ENCODE data around the gene HPCAL1. TPM values are rescaled to one million over a fixed set of nuclear protein-coding genes. Genes with fewer than 3 reads are reported as not detected.

HPCAL1 gene
- total and polyA plus RNA-seq, 2 experiments from 2014 or later, result 8.3 to 25.4 TPM

DNA sequence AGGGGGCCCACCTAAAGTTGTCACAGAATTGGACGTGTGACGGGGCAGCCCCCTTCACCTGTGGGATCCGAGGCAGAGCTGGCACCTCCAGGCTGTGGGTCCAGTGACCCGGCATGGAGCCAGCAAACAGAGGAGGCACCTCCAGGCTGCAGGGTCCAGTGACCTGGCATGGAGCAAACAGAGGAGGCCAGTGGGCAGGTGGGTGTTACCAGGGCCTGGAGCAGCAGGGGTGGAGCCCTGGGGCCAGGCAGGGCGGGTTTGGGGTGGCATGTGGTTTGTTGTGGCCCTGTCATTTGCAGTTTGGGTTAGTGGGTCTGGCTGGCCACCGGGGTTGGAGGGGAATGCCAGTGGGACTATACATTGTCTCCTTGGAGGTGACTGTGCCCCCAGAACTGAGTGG is 68.2 kb downstream of the HPCAL1 start:
- Mint-ChIP-seq H3K27me3 (ENCODE audit: insufficient read depth, low read depth, poor library complexity) (peaks cover 4% of the 10 kb centered on the region), H3K9me3 (no peaks in the 10 kb centered on the region), H3K4me3 (no peak overlapping the region), H3K27ac (no peak overlapping the region), H3K4me1 (peaks cover 19% of the 10 kb centered on the region), H3K36me3 (ENCODE audit: low read depth) (no peaks in the 10 kb centered on the region)
- DNase-seq (ENCODE audit: low spot score) (no peak), ATAC-seq (no peak)
- Histone ChIP-seq H3K4me1 (ENCODE audit: insufficient read depth) (peaks cover 4% of the 10 kb centered on the region; the same call in 1 of the 2 replicates), H3K4me2 (no peak overlapping the region), H3K9me2 (ENCODE audit: insufficient read depth) (no peaks in the 10 kb centered on the region), H3F3A (replicated peaks; ENCODE audit: low read depth) (no peaks in the 10 kb centered on the region), H3K4me3 (no peak overlapping the region), H3K79me2 (replicated peaks; ENCODE audit: insufficient read depth) (no peaks in the 10 kb centered on the region), H3K27me3 (ENCODE audit: insufficient read depth) (no peaks in the 10 kb centered on the region), H4K20me1 (replicated peaks; ENCODE audit: insufficient read depth) (no peaks in the 10 kb centered on the region), H2AFZ (no peak overlapping the region), H3K36me3 (ENCODE audit: insufficient read depth) (no peaks in the 10 kb centered on the region), H3K27ac (ENCODE audit: low read depth) (no peak overlapping the region)
- TF ChIP-seq JUNB (IDR thresholded peaks at IDR 0.05; ENCODE audit: unreplicated experiment) (no peak), EZH2 (IDR thresholded peaks at IDR 0.05; ENCODE audit: low read depth, unreplicated experiment) (no peak), EZH2phosphoT487 (IDR thresholded peaks at IDR 0.05; ENCODE audit: unreplicated experiment) (no peak), ZNF114 (CRISPR knock-in tag; IDR thresholded peaks at IDR 0.05) (no peak), POLR2AphosphoS5 (IDR thresholded peaks at IDR 0.05; ENCODE audit: low read depth) (no peak), STAT1 (IDR thresholded peaks at IDR 0.05; ENCODE audit: unreplicated experiment) (no peak), ZNF331 (CRISPR knock-in tag; IDR thresholded peaks at IDR 0.05; ENCODE audit: low read depth) (no peak)
- TF ChIP-seq, protein P1, sequence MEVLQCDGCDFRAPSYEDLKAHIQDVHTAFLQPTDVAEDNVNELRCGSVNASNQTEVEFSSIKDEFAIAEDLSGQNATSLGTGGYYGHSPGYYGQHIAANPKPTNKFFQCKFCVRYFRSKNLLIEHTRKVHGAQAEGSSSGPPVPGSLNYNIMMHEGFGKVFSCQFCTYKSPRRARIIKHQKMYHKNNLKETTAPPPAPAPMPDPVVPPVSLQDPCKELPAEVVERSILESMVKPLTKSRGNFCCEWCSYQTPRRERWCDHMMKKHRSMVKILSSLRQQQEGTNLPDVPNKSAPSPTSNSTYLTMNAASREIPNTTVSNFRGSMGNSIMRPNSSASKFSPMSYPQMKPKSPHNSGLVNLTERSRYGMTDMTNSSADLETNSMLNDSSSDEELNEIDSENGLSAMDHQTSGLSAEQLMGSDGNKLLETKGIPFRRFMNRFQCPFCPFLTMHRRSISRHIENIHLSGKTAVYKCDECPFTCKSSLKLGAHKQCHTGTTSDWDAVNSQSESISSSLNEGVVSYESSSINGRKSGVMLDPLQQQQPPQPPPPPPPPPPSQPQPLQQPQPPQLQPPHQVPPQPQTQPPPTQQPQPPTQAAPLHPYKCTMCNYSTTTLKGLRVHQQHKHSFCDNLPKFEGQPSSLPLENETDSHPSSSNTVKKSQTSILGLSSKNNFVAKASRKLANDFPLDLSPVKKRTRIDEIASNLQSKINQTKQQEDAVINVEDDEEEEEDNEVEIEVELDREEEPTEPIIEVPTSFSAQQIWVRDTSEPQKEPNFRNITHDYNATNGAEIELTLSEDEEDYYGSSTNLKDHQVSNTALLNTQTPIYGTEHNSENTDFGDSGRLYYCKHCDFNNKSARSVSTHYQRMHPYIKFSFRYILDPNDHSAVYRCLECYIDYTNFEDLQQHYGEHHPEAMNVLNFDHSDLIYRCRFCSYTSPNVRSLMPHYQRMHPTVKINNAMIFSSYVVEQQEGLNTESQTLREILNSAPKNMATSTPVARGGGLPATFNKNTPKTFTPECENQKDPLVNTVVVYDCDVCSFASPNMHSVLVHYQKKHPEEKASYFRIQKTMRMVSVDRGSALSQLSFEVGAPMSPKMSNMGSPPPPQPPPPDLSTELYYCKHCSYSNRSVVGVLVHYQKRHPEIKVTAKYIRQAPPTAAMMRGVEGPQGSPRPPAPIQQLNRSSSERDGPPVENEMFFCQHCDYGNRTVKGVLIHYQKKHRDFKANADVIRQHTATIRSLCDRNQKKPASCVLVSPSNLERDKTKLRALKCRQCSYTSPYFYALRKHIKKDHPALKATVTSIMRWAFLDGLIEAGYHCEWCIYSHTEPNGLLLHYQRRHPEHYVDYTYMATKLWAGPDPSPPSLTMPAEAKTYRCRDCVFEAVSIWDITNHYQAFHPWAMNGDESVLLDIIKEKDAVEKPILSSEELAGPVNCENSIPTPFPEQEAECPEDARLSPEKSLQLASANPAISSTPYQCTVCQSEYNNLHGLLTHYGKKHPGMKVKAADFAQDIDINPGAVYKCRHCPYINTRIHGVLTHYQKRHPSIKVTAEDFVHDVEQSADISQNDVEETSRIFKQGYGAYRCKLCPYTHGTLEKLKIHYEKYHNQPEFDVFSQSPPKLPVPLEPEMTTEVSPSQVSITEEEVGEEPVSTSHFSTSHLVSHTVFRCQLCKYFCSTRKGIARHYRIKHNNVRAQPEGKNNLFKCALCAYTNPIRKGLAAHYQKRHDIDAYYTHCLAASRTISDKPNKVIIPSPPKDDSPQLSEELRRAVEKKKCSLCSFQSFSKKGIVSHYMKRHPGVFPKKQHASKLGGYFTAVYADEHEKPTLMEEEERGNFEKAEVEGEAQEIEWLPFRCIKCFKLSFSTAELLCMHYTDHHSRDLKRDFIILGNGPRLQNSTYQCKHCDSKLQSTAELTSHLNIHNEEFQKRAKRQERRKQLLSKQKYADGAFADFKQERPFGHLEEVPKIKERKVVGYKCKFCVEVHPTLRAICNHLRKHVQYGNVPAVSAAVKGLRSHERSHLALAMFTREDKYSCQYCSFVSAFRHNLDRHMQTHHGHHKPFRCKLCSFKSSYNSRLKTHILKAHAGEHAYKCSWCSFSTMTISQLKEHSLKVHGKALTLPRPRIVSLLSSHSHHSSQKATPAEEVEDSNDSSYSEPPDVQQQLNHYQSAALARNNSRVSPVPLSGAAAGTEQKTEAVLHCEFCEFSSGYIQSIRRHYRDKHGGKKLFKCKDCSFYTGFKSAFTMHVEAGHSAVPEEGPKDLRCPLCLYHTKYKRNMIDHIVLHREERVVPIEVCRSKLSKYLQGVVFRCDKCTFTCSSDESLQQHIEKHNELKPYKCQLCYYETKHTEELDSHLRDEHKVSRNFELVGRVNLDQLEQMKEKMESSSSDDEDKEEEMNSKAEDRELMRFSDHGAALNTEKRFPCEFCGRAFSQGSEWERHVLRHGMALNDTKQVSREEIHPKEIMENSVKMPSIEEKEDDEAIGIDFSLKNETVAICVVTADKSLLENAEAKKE (CRISPR knock-in tag; IDR thresholded peaks at IDR 0.05), result no peak
- TF ChIP-seq, protein P2, sequence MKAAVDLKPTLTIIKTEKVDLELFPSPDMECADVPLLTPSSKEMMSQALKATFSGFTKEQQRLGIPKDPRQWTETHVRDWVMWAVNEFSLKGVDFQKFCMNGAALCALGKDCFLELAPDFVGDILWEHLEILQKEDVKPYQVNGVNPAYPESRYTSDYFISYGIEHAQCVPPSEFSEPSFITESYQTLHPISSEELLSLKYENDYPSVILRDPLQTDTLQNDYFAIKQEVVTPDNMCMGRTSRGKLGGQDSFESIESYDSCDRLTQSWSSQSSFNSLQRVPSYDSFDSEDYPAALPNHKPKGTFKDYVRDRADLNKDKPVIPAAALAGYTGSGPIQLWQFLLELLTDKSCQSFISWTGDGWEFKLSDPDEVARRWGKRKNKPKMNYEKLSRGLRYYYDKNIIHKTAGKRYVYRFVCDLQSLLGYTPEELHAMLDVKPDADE (IDR thresholded peaks at IDR 0.05), result no peak

Measured in GM23338 (cell line).